ENCODE results near the gene ZSWIM5.
"Not testable (repeated sequence)": the region's sequence is repeated elsewhere in the genome, so short reads cannot be mapped to it uniquely, and the experiment has no call there.

The ZSWIM5 gene

DNA sequence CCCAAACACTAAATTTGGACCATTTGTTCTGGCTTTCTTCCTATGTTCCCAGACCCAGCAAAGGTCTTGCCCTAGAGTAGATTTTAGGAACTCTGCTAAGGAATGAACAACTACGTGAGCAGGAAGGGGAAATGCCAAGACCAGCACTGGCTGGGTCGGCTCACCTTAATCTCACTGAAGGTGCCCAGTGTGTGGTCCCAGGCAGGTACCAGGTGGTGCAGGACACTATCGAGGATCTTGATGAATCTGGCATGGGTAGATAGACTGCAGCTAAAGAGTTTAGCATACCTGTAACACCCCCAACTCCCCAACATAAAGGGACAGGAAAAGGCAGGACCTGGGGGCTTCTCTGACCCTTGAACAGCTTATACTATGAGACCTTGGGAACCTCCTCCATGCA, 198.3 kb downstream of the ZSWIM5 start:
- DNase-seq (ENCODE audit: low read depth in 1 of 2, low spot score in 1 of 2) = no peak

DNA sequence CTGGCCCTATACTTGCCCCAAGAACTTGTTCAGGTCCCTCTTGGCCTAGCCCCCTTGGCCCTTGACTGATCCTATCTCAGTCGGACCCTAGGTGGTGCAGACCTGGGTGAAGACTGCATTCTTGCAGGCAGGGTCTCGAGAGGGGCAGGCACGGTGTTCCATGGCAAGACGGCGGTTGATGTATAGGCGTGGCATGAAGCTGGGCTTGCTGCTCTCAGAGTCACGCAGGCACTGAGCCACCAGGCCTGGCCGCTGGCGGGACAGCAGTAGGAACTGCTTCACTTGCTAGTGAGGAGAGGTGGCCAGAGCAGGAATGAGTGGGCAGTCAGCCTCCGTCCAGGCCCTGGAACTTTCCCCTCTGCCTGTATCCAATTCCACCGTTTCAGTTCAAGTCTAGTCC, 199.1 kb downstream of the ZSWIM5 start:
- DNase-seq (ENCODE audit: low read depth in 1 of 2, low spot score in 1 of 2) = no peak

DNA sequence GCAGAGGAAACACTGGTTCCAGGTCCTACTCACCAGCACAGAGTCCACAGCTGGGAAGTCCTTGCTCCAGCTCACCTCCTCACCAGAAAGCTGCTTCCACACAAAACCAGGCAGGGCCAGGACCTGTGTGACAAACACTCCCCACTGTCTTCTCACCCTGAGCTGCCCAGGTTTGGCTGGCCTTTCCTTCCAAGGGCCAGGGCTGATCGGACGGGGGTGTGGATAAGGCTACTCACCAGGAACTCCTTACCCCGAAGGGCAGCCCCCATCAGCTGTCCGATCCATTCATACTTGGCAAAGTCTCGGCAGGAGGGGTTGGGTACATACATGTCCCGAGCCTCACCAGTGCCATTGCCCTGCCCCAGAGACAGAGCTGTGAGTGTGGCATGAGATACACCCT, 200.6 kb downstream of the ZSWIM5 start:
- no peak for DNase-seq (ENCODE audit: low read depth in 1 of 2, low spot score in 1 of 2)

DNA sequence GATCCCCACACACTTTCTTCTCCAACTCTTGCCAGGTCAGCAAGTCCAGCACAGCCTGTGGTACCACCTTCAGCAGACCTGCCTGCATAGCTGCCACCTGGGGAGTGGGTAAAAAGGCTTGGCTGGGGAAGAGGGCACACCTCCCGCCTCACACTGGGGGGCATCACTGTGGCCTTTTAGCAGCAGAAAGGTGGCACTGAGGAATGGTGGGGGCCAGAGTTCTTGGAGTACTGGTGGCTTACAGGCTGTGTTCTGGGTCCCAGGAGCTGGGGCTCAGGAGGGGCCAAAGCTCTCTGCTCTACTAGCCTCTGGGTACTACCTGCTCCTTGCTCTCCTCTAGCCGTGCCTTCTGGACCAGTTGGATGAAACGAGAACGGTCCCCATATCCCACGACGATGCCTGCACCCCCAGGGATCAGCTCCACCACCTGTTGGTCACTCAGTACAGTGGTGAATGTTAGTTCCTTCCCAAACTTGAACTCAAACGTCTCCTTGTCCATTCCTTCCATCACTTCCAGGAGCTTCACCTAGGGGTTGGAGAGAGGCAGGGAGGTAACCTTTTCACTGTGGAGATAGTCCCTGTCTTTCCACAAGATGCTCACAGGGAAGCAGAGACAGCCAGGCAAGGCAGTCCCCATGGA, 202.0 kb downstream of the ZSWIM5 start:
- DNase-seq (ENCODE audit: low read depth in 1 of 2, low spot score in 1 of 2) = no peak

DNA sequence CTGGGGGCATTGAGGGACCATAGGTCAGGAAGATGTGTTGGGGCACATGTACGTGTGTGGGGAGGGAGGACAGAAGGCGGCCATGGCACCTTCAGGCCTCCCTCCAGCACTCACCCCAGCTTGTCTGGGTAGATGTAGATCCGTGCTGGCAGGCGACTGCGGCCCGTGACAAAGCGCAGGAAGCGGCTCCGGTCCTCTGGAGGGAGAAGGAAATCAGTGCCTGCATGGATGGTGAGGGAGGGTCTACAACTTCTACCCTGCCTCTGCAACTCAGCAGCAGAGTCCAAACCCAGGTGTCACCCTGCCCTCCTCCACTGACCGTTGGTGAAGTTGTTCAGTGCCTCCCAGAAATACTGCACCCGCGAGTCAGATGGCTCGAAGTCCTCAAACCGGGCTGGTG, 202.7 kb downstream of the ZSWIM5 start:
- DNase-seq (ENCODE audit: low read depth in 1 of 2, low spot score in 1 of 2) = no peak

DNA sequence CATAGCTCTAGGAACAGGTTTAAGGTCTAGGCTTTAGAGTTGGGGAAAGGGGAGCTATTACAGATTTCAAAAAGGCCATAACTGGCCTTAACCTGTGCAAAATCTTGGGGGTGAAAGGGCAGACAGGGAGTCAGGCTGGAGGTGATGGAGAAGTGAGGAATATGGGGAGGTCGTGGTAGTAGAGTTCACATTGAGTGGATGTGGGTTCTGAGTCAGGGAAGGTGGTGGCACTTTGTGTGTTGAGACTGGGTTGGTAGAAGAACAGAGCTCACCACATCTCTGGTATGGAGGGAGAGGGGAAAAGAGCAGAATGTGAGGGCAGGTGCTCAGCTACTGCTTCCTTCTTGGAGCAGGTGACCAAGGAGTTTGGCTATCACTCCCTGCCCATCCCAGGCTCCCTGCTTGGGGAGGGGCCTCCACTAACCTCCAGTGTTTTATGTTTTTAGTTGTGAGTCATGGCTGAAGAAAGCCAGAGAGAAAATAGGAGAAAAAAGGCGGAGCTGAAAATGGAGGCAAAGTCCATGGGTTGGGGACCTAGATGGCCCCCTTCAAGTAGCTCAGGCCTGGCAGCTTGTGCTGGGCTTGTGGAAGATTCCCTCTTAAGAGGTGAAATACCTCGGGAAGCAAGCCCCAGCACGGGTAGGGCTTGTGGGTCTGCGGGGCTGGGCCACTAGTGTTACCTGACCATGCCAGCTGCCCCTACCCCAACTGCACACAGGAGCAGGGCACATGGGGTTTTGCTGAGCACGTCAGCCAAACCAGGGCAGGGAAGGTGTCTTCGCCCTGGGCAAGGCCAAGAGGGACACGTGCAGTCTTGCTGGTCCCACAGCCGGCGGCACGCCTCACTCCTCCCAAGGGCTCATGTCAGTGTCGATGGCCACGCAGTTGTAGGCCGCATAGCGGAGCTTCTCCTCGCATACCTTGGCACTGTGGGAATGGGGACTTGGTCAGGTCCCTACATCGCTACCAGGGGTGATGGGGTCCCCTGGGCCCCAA, 203.5 kb downstream of the ZSWIM5 start:
- no peak for DNase-seq (ENCODE audit: low read depth in 1 of 2, low spot score in 1 of 2)

DNA sequence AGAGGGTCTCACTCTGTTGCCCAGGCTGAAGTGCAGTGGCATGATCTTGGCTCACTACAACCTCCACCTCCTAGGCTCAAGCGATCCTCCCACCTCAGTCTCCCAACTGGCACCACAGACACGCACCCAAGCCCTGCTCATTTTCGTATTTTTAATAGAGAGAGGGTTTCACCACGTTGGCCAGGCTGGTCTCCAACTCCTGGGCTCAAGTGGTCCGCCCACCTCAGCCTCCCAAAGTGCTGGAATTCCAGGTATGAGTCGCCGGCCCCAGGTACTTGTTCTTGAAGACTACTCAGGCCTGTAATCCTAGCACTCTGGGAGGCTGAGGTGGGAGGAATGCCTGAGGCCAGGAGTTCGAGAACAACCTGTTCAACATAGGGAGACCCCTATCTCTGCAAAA, 204.8 kb downstream of the ZSWIM5 start:
- not testable (repeated sequence) for DNase-seq (ENCODE audit: low read depth in 1 of 2, low spot score in 1 of 2)

DNA sequence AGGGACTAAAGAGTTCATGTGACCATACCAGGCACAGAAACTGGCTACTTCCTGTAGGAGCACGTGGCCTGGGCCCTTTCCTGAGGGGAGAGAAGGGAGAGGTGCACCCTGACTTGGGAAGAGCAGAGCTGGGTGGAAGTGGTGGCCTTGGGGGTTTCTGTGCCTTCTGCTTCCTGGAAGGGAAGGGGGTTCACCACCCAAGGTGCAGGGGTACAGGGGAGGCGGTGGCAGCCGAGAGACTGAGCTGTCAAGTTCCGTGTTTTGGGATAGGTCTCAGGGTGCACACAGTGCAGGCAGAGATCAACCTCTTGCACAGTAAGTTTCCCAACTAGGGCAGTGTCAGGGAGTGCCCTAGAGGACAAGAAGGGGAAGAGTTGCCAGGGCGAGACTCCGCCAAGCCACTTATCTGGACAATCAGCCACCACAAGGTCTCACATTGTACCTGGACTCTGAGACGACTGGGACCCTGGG, 205.4 kb downstream of the ZSWIM5 start:
- DNase-seq (ENCODE audit: low read depth in 1 of 2, low spot score in 1 of 2) = no peak

DNA sequence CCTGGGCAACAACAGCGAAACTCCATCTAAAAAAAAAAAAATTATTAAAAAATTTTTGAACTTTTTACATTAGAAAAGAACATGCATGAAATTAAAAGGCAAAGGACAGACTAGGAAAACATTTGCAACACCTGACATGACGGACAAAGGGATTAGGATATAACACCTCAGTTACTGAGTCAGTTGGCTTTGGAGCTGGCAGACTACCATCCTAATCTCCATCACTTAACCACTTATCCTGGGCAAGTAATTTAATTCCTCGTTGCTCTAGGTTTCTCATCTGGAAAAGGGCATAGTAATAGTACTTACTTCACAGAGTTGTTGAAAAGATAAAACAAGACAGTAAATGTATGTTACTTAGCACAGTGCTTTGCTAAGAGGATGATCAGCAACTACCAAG, 207.2 kb downstream of the ZSWIM5 start:
- DNase-seq (ENCODE audit: low read depth in 1 of 2, low spot score in 1 of 2) = no peak

DNA sequence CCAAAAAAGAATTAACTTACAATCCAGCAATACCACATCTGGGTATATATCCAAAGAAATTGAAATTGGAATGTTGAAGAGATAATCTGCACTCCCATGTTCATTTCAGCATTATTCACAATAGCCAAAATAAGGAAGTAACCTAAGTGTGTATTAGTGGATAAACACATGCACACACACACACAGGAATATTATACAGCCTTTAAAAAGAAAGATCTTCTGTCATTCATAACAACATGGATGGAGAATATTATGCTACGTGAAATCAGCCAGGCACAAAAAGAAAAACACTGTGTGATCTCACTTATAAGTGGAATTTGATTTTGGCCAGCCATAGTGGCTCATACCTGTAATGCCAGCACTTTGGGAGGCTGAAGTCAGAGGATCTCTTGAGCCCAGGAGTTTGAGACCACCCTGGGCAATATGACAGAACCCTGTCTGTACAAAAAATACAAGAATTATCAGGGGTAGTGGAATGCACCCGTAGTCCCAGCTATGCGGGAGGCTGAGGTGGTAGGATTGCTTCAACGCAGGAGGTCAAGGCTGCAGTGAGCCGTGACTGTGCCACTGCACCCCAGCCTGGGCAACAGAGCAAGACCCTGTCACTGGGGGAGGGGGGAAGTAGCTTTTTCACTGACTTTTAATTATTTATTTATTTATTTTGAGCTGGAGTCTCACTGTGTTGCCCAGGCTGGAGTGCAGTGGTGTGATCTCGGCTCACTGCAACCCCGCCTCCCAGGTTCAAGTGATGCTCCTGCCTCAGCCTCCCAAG, 210.8 kb downstream of the ZSWIM5 start:
- DNase-seq (ENCODE audit: low read depth in 1 of 2, low spot score in 1 of 2) = no peak

DNA sequence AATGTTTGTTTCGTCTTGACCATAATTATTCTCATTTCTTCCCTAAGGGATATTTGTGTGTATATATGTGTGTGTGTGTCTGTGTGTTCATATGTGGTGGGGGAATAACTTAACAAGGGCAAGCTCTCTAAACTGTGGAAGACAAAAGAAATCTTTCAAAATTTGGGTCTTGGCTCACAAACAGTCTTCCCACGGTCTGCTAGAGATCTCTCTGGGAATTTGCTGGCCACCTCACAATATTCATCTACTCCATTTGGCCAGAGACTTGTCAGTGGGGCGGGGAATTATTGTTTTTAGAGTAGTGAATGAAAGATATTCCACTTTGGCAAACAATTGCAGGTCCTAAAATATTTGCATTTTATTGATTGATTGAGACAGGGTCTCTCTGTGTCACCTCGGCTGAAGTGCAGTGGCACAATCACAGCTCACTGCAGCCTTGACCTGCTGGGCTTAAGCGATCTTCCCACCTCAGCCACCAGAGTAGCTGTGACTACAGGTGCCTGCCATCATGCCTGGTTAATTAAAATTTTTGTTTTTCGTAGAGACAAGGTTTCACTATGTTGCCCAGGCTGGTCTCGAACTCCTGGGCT, 212.0 kb downstream of the ZSWIM5 start:
- no peak for DNase-seq (ENCODE audit: low read depth in 1 of 2, low spot score in 1 of 2)

DNA sequence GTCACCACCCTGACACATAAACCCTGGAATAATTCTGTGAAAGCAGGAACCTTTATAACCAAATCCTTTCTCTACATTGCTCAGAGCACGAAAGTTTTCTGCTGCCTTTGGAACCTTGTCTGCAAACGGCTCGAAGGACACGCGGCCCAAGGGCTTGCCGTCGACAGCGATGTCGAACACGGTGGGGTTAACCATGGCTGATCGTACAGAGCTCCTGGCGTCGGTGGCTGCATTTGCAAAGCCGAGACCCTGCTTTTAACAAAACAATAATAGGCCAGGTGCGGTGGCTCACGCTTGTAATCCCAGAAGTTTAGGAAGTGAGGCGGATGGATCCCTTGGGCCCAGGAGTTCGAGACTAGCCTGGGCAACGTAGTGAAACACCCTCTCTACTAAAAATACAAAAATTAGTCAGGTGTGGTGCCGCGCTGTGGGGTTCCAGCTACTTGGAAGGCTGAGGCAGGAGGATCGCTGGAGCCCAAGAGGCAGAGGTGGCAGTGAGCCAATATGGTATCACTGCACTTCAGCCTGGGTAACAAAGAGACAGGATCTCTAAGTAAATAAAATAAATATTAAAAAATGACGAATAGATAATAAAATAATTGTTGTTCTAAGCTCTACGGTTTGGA, 217.8 kb downstream of the ZSWIM5 start:
- DNase-seq (ENCODE audit: low read depth in 1 of 2, low spot score in 1 of 2) = no peak

DNA sequence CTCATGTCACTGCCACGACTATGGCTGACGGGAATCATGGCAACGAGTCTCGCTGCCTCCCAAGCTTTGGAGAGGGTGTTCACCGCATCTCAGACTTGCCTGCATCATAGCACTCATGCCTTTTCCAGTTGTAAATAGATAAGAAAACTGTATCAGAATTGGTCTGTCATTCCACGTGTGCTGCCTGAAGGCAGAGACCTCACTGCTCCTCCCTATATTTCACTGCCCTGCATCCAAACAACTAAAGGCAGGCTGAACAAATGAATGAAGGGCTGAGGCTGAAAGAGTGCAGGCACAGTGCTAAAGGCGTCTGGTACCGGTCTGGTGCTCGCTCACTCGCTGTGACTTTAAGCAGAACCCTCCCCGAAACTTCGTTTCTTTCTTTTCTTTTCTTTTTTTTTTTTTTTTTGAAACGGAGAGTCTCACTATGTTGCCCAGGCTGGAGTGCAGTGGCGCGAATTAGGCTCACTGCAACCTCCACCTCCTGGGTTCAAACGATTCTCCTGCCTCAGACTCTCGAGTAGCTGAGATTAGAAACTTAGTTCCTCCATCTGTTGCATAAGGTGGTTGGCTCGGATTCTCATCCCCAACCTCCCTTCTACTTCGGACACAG, 220.6 kb downstream of the ZSWIM5 start:
- DNase-seq (ENCODE audit: low read depth in 1 of 2, low spot score in 1 of 2) = no peak

DNA sequence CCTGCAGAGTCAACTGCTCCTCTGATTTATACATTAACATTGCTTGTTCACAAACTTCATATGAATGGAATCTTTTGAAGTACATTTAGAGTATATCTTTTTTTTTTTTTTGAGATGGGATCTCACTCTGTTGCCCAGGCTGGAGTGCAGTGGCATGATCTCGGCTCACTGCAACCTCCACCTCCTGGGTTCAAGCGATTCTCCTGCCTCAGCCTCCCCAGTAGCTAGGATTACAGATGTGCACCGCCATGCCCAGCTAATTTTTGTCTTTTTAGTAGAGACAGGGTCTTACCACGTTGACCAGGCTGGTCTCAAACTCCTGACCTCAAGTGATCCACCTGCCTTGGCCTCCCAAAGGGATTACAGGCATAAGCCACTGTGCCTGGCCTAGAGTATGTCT, 229.0 kb downstream of the ZSWIM5 start:
- not testable (repeated sequence) for DNase-seq (ENCODE audit: low read depth in 1 of 2, low spot score in 1 of 2)

DNA sequence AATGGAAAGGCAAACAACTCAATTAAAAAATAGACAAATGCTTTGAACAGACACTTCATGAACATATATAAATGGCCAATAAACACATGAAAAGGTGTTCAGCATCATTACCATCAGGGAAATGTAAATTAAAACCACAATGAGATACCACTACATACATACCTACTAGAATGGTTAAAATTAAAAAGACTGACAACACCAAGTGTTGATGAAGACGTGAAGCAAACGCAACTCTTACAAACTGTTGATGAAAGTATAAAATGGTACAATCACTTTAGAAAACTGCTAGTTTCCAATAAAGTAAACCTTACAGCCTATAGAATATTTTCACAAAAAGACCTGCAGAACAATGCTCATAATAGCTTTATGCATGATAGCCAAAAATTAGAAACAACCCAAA, 230.2 kb downstream of the ZSWIM5 start:
- no peak for DNase-seq (ENCODE audit: low read depth in 1 of 2, low spot score in 1 of 2)

DNA sequence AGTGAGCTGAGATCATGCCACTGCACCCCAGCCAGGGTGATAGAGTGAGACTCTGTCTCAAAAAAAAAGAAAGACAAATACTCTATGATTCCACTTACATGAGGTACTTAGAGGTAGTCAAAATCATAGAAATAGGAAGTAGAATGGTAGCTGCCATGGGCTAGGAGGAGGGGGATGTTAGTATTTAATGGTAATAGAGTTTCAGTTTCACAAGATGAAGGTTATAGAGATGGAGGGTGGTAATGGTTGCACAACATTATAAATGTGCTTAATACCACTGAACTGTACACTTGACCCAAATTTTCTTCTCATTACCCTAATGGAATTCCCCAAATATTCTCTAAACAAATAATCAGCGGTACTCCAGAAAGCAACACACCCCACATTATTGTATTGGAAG, 232.8 kb downstream of the ZSWIM5 start:
- DNase-seq (ENCODE audit: low read depth in 1 of 2, low spot score in 1 of 2) = no peak

DNA sequence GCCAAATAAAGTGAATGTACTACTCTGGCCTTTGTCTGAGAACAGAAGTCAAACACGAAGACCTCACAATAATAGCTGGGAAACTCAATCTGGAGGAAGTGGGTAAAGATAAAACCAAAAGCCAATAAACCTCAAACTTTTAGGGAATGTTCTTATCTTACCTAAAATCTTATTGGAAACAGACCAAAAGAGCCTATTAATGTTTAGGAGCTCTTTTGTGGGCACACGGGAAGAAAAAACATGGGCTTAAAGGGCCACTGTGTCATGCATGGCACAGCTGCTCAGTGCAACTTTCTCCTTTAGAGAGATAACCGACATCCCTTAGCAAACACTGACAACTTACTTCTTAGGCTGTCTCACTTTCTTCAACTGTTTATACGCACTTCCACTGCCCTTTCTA, 236.1 kb downstream of the ZSWIM5 start:
- no peak for DNase-seq (ENCODE audit: low read depth in 1 of 2, low spot score in 1 of 2)
